Subcutaneous adipose tissue (tissue), 4 donors: ENCODE results near the gene LHX3. TPM values are rescaled to one million over a fixed set of nuclear protein-coding genes. Genes with fewer than 3 reads are reported as not detected.

ENCODE experiments used
- total RNA-seq, 4 donors: library from RNA; depleted of rRNA; stranded (reverse); fragments of >200 nt; gene quantifications; one replicate each; pipeline ENCODE4 v1.1.0, GENCODE V29; 2016
- TF ChIP-seq, protein P1 (sequence below): fragments of 450-650 bp; IDR thresholded peaks from one replicate; pipeline ENCODE4 v1.5.1; 2016; ENCODE audit warnings: low read depth, mild to moderate bottlenecking, control low read depth, antibody characterized with exemption, moderate library complexity

LHX3 gene
- total RNA-seq, 4 donors from 2014 or later, result not detected

DNA sequence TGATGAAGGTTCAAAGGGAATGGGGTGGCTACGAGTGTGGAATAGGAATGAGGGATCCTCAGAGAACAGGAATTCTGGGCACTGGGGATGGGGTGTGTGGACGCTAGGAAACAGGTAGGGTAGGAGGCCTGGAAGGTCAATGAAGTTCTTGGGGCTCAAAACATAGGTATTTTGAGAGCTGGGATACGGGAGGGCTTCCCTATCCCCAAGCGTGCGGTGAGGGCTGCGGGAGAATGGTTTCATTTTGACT lies 40.0 kb upstream of the LHX3 start:
- TF ChIP-seq, protein P1, sequence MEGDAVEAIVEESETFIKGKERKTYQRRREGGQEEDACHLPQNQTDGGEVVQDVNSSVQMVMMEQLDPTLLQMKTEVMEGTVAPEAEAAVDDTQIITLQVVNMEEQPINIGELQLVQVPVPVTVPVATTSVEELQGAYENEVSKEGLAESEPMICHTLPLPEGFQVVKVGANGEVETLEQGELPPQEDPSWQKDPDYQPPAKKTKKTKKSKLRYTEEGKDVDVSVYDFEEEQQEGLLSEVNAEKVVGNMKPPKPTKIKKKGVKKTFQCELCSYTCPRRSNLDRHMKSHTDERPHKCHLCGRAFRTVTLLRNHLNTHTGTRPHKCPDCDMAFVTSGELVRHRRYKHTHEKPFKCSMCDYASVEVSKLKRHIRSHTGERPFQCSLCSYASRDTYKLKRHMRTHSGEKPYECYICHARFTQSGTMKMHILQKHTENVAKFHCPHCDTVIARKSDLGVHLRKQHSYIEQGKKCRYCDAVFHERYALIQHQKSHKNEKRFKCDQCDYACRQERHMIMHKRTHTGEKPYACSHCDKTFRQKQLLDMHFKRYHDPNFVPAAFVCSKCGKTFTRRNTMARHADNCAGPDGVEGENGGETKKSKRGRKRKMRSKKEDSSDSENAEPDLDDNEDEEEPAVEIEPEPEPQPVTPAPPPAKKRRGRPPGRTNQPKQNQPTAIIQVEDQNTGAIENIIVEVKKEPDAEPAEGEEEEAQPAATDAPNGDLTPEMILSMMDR, result no peak

- TF ChIP-seq, protein P1, result no peak
These were observed 39.4 kb upstream of the LHX3 start for GRCh38 chr9:136244122-136244968.

GRCh38 chr9:136243631-136244030 lies 38.7 kb upstream of the LHX3 start:
- TF ChIP-seq, protein P1, result no peak

- TF ChIP-seq, protein P1, result no peak
These were observed 38.1 kb upstream of the LHX3 start for GRCh38 chr9:136242918-136243525.

DNA sequence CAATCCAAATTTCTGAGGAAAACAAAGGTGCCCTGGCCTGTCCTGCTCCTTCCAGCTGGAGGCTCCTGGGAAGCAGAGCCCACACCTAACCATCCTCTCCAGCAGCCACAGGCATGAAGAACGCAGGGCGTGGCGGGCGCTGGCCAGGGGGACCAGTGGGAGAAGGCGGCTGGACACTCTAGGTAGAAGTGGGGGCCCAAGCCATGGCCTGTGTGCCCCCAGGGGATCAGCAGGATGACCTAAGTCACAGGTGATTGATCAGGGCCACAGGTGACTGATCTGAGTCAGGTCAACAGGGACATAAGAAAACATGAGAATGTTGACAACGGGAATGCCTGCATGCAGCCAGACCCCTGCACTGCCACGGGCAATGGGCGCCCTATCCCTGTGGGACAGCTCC lies 37.3 kb upstream of the LHX3 start:
- TF ChIP-seq, protein P1, result no peak

DNA sequence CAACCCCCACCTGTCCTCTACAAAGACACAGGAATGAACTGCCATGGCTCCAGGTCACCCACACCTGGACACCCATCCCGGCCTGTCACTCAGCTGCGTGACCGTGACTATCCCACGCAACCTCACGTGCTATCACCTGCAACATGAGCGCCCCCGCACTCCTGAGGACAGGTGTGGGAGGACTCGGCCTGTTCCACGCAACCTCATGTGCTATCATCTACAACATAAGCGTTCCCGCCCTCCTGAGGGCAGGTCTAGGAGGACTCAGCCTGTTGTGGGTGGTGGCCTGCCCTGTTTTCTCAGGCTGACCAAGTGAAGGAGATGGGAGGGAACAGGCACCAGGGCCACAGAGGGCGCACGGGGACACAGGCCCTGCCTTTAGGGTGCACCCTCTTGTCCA lies 36.6 kb upstream of the LHX3 start:
- TF ChIP-seq, protein P1, result no peak

DNA sequence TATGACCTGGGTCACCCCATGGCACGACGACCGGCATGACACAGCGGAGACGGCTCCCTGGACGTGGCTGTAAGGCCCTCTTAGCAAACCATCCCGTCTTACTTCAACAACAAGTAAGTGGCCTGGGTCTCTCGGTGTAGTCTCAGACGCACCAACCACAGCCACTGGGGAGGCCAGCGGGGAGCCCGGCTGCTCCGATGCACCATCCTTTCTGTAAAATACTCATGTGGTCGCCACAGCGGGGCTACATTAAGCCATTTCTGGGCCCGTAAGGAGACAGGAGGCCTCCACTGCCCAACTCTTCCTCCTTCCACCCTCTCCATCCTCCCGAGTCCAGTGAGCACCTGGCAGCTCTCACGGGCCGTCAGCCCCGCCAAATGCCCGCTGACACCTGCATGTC lies 36.0 kb upstream of the LHX3 start:
- TF ChIP-seq, protein P1, result no peak
